22Rv1 (cell line): ENCODE results near the gene APOA5.

Experiments used
- CTCF ChIP-seq: fragments of 450-650 bp; IDR thresholded peaks from 2 replicates; pipeline ENCODE4 v1.5.1; 2017; ENCODE audit warnings: mild to moderate bottlenecking
- ZFX ChIP-seq: fragments of 450-650 bp; IDR thresholded peaks from 2 replicates; pipeline ENCODE4 v1.6.1; 2017; ENCODE audit warnings: antibody characterized with exemption, borderline replicate concordance

- TF ChIP-seq CTCF (no peak), ZFX (no peak)
These were observed 34.4 kb upstream of the APOA5 start for GRCh38 chr11:116825854-116826750.
